Right renal pelvis (tissue), 4 donors: Measurements from ENCODE around the gene PKN1. TPM values are rescaled to one million over a fixed set of nuclear protein-coding genes. Genes with fewer than 3 reads are reported as not detected.
"Not testable (repeated sequence)": the region's sequence is repeated elsewhere in the genome, so short reads cannot be mapped to it uniquely, and the experiment has no call there.

Source experiments
- DNase-seq, 4 donors: peaks; one replicate each; pipeline ENCODE4 v3.0.0-alpha.2; 2013; ENCODE audit warnings: low read depth in 4 of 4, low spot score in 3 of 4, missing footprints in 1 of 4
- polyA plus RNA-seq, 4 donors: library from polyadenylated mRNA; unstranded; fragments of 120-200 nt; gene quantifications; one replicate each; pipeline ENCODE4 v1.2.1, GENCODE V29; 2013; ENCODE audit not compliant: insufficient read length in 4 of 4

Gene PKN1
- polyA plus RNA-seq: 100 to 1,000 TPM in 1 of 4 donors, 10 to 100 TPM in 3; 81.0 to 109 (median 83.2) TPM

GRCh38 chr19:14432791-14433553 is at the start of gene PKN1:
Gene PKN1 (plus strand): TSS chr19:14433306. CDS start chr19:14433522, 216 bp downstream.
- DNase-seq: peak in 1 of 4 donors; percentile 34

- DNase-seq: no peak
Observed at GRCh38 chr19:14383661-14384555, 49.2 kb upstream of the PKN1 start.

- no peak for DNase-seq
Observed at GRCh38 chr19:14385492-14385891, 47.6 kb upstream of the PKN1 start.

GRCh38 chr19:14390548-14390947 is 42.6 kb upstream of the PKN1 start:
- DNase-seq: no peak

GRCh38 chr19:14391156-14391821 is 41.8 kb upstream of the PKN1 start:
- no peak for DNase-seq

- DNase-seq: no peak
Observed at GRCh38 chr19:14393329-14393728, 39.8 kb upstream of the PKN1 start.

GRCh38 chr19:14394167-14394566 is 38.9 kb upstream of the PKN1 start:
- no peak for DNase-seq

- no peak for DNase-seq
Observed at GRCh38 chr19:14395262-14395661, 37.8 kb upstream of the PKN1 start.

- DNase-seq: no peak
Observed at GRCh38 chr19:14395710-14396336, 37.3 kb upstream of the PKN1 start.

GRCh38 chr19:14396730-14397129 is 36.4 kb upstream of the PKN1 start:
- DNase-seq: not testable (repeated sequence)

- DNase-seq: not testable (repeated sequence)
Observed at GRCh38 chr19:14397168-14397567, 35.9 kb upstream of the PKN1 start.

- no peak for DNase-seq
Observed at GRCh38 chr19:14400951-14401431, 32.1 kb upstream of the PKN1 start.

GRCh38 chr19:14401468-14402195 is 31.5 kb upstream of the PKN1 start:
- DNase-seq: no peak

GRCh38 chr19:14402332-14403144 is 30.6 kb upstream of the PKN1 start:
- DNase-seq: no peak

- not testable (repeated sequence) for DNase-seq
Observed at GRCh38 chr19:14403145-14403930, 29.8 kb upstream of the PKN1 start.

GRCh38 chr19:14404312-14404711 is 28.8 kb upstream of the PKN1 start:
- DNase-seq: no peak

- DNase-seq: no peak
Observed at GRCh38 chr19:14405380-14405757, 27.7 kb upstream of the PKN1 start.
